Left kidney (tissue), 2 donors: ENCODE results near the gene TAF5L. TPM values are rescaled to one million over a fixed set of nuclear protein-coding genes. Genes with fewer than 3 reads are reported as not detected.
"Not testable (repeated sequence)": the region's sequence is repeated elsewhere in the genome, so short reads cannot be mapped to it uniquely, and the experiment has no call there.

Source experiments
- DNase-seq: peaks from one replicate; pipeline ENCODE4 v3.0.0-alpha.2; 2013
- polyA plus RNA-seq: library from polyadenylated mRNA; unstranded; fragments of 120-200 nt; gene quantifications from one replicate; pipeline ENCODE4 v1.2.1, GENCODE V29; 2013; ENCODE audit not compliant: insufficient read length

The TAF5L gene
- polyA plus RNA-seq, 1 donor, result 20.4 TPM

DNA sequence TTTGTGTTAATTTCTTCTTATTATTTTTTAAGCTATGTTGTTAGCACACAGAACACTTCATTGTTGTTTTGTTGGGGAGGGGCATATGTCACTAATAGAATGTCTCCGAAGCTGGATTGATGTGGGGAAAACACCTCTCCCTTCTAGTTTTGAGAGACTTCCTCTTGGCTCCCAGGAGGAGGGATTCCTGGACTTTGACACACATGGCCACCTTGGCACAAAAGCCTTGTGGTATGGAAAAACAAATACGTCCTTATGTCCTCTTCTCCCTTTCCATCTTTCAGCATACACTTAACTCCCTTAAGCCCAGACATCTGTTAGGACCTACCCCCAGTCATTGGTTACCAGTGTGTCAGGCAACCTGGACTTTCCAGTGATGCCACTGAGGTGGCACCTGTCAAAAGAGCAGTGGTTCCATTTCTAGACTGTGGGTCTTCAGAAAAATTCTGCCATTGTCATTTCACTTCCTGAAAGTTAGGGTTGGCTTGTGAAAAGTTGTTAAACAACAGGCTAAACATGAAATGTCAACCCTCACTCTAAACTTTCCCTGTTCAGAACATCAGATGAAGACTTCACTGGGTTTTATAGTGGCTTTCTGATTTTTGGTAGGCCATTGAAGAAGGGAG, 54.9 kb downstream of the TAF5L start:
- DNase-seq, result no peak

DNA sequence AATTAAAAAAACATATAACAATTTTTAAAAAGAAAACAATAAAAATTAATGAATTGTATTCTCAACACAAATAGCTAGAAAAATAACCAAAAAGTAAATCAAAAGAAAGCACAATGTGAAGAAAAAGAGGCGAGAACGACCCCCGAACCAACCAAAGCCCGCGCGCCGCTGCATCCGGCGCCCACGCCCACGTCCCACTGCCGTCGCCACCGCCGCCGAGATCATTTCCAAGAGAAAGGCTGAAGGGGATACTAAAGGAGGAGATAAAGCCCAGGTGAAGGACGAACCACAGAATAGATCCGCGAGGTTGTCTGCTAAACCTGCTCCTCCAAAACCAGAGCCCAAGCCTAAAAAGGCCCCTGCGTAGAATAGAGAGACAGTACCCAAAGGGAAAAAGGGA, 55.6 kb downstream of the TAF5L start:
- no peak for DNase-seq

GRCh38 chr1:229567109-229567868, 58.6 kb downstream of the TAF5L start:
- DNase-seq, result no peak

- DNase-seq, result no peak
Observed at GRCh38 chr1:229563701-229564100, 62.2 kb downstream of the TAF5L start.

GRCh38 chr1:229563241-229563640, 62.7 kb downstream of the TAF5L start:
- no peak for DNase-seq

- no peak for DNase-seq
Observed at GRCh38 chr1:229562686-229563085, 63.2 kb downstream of the TAF5L start.

DNA sequence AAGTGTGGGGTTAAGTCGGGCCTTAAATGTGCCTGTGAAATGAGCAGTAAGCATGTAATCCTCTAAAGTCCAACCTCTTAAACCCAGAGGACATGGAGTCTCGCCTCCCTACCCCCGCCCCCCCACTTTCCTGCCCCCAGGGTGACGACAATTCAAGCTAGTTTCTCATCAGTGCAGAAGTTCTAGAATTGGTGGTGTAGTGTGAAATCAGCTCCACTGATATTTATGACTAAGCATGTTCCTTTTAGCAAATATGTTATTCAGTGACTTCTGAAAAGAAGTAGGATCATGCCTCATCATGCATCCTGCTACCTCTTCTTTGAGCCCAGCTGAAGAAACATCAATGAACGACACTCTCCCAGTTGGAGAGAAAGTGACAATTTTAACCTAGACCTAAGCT, 64.8 kb downstream of the TAF5L start:
- no peak for DNase-seq

GRCh38 chr1:229560124-229560523, 65.8 kb downstream of the TAF5L start:
- not testable (repeated sequence) for DNase-seq

- not testable (repeated sequence) for DNase-seq
Observed at GRCh38 chr1:229559336-229559801, 66.6 kb downstream of the TAF5L start.

DNA sequence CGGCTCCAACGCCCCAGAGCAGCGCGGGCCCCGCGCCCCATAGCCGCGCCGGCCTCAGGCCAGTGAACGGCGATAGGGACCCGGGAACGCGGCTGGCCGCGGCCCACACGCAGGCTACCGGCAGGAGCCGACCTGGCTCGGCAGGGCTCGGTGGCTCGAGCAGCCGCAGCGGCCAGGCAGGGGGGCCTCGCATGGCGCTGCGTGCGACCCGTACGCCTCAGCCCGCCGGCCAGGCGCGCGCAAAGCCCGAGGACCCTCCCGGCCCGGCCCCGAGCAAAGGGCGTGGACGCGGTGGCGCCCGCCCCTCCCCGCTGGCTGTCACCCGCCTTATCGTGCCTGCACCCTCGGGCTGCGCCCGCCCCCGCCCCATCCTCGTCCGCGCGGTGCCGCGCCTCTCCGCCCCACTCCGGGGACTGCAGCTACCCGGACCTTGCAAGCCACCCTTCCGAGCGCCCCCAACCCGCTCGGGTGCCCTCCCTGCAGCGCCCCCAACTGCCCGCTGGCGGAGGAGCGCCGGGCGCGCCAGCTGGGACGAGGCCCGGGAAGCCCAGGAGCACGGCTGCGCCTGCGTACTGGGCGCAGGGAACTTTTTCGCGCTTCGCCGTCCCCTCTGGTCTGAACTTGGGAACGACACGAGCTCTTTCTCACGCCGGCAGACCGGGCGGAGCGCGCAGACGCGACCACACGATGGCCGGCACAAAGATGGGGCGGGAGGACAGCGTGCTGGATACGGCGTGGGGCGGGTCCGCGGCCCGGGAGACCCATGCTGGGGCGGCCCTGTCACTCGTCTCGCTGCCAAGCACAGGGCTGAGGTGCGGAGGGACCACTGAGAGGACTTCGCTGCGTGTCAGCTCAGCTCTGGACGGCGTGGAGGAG, 67.2 kb downstream of the TAF5L start, which contains the start of gene ABCB10:
TSS of gene ABCB10 (minus strand) at position 248 of the 876 bp plus-strand sequence. CDS start at position 193, 55 bp downstream.
- peak; percentile 97 for DNase-seq

DNA sequence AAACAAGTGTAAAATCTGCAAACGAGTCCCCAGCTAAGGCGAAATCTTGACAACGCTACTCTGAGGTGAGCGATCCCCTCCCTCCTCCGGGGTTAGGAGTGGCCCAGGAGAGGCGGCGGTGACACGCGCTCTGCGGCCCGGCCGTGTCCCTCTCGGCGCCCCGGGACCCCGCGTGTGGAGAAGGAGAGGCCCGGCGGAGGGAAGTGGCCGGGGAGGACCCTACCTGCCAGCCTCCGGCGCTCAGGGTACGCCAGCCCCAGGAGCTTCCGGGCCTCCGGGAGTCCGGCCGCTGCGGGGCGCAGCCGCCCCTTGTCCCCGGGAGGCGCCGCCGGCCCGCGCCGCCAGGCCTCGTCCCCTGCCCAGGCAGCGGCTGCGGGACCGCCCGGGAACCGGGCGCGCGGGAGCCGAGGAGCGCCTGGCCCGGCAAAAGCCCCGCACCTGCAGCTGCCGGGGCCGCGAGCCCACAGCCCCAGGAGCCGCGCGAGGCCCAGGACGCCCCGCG, 68.0 kb downstream of the TAF5L start:
- DNase-seq, result no peak

DNA sequence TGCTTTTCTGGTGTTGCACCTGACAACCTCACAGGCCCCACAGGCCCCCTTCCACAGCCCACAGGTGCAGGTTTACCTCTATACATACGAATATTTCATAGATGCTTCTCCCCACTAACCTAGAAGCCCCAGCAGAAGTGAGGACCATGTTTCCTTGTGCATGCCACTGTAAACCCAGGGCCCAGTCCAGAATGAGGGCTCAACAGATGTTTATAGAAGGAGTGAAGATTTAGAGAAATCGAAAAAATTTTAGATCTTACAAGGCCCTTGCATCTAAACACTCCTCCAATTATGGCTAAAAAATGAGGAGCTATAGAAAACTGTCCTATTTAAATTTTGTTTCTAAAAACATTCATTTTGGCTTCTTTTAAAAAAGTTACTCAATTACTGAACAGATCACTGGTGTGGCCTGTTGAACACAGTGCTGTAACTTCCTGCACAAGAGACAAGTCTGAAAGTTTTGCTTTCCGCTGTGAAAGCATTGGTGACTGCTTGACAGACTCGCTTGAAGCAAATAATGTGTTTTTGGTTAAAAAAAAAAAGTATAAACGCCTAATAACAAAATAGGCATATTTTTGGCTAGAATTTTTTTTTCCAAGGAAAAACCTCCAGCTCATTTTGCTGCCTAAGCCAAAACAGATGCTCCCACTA, 68.6 kb downstream of the TAF5L start:
- no peak for DNase-seq

DNA sequence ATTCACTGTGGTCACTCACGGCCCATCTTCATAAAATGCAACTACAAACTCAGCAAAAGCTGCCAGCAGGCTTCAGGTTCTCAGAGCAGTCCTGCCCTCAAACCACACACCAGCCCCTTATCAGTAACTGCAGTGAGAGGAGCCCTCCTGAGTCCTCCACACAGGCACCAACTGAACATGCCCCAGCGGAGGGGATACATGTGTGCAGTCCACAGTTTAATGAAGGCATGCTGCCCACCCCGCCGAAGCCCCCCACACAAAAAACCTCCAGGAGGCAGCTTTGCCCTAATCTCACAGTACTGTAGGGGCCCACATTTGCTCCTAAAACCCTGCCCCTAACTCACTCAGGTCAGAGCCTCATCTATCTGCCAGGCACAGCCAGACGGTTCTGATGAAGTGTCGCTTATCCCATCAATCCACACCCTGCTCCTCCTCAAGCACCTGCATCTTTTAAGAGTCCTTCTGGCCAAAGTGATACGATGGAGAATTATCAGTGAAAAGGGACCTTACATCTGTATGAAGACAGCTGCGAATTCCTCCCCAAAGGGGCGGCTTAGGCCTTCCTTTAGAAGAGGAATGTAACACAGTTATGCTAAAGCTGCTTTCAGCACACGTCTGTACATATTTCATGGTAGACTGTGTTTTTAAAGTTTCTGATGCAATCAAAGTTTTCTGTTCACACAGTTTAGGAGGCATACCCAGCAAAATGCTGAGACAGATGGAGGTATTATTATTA, 70.9 kb downstream of the TAF5L start:
- no peak for DNase-seq

- no peak for DNase-seq
Observed at GRCh38 chr1:229553621-229554130, 72.2 kb downstream of the TAF5L start.

DNA sequence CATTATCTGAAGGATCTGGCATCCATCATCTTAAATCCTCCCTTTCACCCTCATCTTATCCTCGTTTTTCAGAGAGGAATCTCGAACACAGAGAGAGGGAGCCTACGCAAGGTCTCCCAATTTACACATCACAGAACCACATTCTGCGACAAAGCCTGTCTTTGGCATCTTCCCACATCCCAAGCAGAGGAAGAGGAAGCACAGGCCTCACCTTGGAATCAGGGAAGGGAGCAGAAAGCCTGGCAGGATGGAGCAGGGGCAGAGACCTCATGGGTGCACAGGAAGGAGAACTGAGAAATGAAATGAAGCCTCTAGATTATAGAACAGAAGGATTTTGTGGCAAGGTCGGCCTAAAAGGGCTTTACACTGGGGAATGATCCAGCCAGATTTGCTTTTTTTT, 73.2 kb downstream of the TAF5L start:
- DNase-seq, result no peak

DNA sequence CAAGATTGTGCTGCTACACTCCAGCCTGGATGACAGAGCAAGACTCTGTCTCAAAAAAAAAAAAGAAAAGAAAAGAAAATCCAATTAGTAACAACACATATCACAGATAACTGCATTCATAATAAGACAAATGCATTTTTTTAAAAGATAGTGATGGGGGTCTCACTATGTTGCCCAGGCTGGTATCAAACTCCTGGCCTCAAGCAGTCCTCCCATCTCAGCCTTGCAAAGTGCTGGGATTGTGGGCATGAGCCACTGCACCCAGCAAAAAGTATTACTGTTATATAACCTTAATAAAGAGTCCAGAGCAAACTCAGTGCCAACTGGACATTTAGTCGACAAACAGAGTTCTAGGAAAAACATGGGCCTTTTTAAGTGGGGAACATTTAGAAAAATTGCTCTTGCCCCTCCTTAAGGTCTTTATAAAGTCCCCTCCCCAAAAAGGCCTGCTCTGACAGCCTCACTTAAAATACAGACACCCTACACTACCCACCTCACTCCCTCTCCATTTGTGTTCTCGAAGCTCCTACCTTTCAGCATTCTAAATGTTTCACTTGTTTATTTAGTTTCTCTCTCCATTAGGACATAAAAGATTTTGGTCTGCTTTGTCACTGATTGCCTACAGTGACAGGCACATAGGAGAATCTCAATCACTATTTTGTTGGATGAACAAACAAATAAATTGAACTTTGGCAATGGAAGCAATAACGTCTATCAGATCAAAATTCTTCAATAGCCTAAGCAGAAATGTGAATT, 74.9 kb downstream of the TAF5L start:
- no peak for DNase-seq

DNA sequence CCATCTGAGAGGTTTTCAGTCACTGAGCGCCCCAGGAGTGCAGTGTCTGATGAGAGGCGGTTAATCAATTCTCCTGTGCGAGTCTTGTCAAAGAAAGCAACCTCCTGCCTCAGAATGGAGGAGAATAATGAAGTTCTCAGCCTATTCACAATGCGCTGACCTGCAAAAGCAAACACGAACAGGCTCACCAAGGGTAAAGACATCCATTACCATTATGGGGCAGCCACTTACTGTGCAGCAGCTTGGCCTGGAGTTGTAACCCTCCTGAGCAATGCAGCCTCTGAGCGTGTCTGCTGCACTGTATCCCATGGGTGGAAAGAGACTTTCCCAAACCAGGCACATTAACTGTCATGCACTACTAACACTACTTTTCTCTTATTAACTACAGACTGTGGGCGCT, 78.4 kb downstream of the TAF5L start:
- DNase-seq, result no peak

DNA sequence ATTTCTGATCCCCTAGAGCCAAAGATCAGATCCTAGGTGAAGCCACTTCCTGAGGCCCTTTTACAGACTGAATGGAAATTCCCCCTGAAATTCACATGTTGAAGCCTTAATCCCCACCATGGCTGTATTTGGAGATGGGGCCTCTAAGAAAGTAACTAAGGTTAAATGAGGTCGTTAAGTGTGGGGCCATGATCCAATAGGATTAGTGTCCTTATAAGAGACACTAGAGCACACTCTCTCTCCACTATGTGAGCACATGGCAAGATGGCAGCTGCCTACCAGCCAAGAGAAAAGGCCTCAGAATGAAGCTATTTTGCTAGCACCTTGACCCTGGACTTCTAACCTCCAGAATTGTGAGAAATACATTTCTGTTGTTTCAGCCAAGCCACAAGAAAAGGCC, 81.3 kb downstream of the TAF5L start:
- DNase-seq, result no peak
